Choroid plexus epithelial cell (primary cell): ENCODE data around the gene GIPC3.

Source experiments
- DNase-seq: peaks from one replicate; pipeline ENCODE4 v3.0.0-alpha.2; 2010; ENCODE audit warnings: low read depth
- H3K4me3 ChIP-seq: 2 replicates; pipeline ENCODE4 v1.5.1; 2011; ENCODE audit warnings: low read depth, mild to moderate bottlenecking, control low read depth, low read length, moderate library complexity
- CTCF ChIP-seq: conservative IDR thresholded peaks from 2 replicates; pipeline ENCODE4 v1.5.1; 2011; ENCODE audit warnings: low read depth, mild to moderate bottlenecking, control low read depth, inconsistent platforms, low read length, moderate library complexity

GIPC3 gene

GRCh38 chr19:3589949-3590348 lies 4.7 kb downstream of the GIPC3 start:
- no peak for DNase-seq
- no peak for TF ChIP-seq CTCF
- H3K4me3 ChIP-seq, result no peak overlapping the region

GRCh38 chr19:3590991-3591659 lies 5.8 kb downstream of the GIPC3 start:
- DNase-seq, result no peak
- no peak overlapping the region for H3K4me3 ChIP-seq
- TF ChIP-seq CTCF, result no peak

DNA sequence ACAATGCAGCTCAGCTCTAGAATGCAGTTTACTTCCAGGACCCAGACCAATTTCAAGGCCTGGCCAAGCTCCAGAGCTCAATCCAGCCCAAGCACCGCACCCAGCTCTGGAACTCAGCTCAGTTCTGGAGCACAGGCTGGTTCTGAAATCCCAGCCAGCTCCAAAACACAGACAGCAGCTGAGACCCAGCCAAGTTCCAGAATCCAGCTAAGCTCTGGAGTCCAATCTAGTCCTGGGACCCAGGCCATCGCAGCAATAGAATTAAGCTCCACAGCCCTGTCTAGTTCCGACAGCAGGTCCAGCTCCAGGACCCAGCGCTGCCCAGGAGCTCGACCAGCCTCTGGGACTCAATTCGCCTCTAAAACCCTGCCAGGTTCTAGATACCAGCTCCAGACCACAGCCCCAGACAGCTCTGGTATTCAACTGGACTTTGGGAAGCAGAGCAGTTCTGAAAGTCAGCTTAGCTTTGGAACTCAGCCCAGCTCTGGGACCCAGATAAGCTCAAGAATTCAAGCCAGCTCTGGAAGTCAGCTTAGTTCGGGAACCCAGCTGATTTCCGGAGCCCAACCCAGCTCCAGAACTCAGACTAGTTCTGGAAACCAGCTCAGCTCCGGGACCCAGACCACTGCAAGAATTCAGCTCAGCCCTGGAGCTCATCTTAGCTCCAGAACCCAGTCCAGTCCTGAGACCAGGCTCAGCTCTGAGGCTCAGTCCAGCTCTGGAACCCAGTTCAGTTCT lies 6.8 kb downstream of the GIPC3 start:
- TF ChIP-seq CTCF, result no peak
- no peak for DNase-seq
- no peak overlapping the region for H3K4me3 ChIP-seq

- no peak for DNase-seq
- peak; percentile 40 for TF ChIP-seq CTCF
- H3K4me3 ChIP-seq, result no peak overlapping the region
These were observed 7.9 kb downstream of the GIPC3 start for GRCh38 chr19:3593156-3593555.

- DNase-seq, result no peak
- H3K4me3 ChIP-seq, result no peak overlapping the region
- TF ChIP-seq CTCF, result no peak
These were observed 10.3 kb downstream of the GIPC3 start for GRCh38 chr19:3595521-3596061.

GRCh38 chr19:3599776-3600187 lies 14.5 kb downstream of the GIPC3 start:
- no peak overlapping the region for H3K4me3 ChIP-seq

More at GRCh38 chr19:3599776-3600187, 14.5 kb downstream of the GIPC3 start:
- peak; percentile 46 for TF ChIP-seq CTCF
- DNase-seq, result no peak
